NCI-H345 treated with DMSO at 0.1 percent for 48 hours (cell line): Measurements from ENCODE around the gene TMEM272.

Source experiments
- DNase-seq: peaks from one replicate; lab custom pipeline; 2025; ENCODE audit not compliant: unreplicated experiment; lab: John Stamatoyannopoulos, UW

TMEM272 gene, protein sequence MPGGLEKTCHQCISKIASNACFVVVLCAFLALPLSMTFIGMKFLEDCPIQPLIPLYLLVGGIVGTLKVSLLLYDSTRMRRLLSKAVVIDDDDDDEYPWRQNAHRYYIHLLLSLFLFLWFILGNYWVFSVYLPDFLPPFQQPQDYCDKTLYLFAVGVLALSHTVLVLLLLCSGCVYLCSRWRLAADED

GRCh38 chr13:51844862-51845573, at the start of gene TMEM272:
Gene TMEM272, minus strand, starts transcription at chr13:51845177. Its CDS starts 6,647 bp downstream, at chr13:51838530.
- no peak for DNase-seq

DNA sequence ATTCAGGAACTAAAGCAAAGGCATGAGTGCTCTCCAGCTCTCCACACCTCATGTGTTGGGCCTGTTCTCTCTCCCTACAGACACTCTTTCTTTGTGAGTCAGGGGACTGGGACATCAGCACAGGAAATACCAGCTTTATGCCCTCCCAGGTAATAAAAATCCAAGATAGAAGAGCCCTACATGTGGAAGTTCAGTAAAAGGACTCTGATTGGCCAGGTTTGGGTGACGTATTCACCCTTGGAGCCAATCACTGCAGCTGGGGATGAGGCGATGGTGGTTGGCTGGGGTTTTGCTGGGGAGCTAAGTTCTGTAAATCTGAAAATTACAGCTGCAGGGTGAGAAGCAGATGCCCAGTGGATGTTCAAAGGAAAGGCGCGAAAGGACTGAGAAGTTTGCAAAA, 49.3 kb upstream of the TMEM272 start:
- no peak for DNase-seq

- DNase-seq: no peak
These were observed 47.7 kb upstream of the TMEM272 start for GRCh38 chr13:51892657-51893056.

DNA sequence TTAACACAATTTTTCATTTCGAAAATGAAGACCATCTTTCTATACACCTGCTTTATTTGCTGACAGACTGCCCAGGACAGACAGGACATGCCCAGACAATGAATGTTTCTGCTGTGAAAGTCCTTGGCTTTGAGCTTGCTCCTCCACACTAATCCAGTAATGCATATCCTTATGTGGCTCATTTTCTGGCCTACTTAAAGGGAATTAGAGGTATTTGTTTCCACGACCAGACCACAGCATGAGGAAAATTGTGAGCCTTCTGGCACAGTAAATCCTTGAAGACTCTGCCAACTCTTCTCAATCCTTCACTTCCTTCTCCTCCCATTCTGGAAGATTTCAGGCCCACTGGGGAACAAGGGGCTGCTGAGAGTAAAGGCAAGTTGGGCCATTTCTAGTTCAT, 42.5 kb upstream of the TMEM272 start:
- no peak for DNase-seq

GRCh38 chr13:51885651-51886050, 40.7 kb upstream of the TMEM272 start:
- no peak for DNase-seq

- DNase-seq: no peak
These were observed 38.2 kb upstream of the TMEM272 start for GRCh38 chr13:51883226-51883600.

DNA sequence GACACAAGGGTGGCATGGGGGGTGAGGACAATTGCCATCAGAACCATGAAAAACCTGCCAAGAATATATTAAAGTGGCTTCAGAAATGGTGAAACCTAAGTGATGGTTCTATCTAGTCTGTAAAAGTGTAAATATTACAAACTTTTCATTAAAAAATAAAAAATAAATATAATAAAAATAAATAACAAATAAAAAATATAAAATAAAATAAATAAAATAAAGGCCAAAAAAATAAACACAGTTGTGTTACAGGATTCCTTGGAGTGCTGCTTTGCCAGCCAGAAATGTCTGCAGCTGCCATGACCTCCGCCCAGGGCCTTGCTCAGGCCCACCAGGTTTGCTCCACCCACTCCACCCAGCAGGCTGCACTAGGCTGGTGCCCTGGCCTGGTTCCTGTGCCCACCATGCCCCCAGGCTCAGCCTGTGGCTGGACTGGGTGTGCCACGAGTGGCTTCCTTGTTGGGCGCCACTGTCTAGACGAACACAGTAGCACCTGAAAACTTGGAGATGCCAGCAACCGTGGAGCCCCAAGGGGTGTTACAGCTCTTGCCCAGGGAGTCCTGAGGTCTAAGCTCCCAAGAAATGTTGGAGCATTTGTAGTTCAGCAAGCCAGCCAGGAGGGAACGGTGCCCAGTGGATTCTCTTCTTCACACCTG, 37.7 kb upstream of the TMEM272 start:
- no peak for DNase-seq

DNA sequence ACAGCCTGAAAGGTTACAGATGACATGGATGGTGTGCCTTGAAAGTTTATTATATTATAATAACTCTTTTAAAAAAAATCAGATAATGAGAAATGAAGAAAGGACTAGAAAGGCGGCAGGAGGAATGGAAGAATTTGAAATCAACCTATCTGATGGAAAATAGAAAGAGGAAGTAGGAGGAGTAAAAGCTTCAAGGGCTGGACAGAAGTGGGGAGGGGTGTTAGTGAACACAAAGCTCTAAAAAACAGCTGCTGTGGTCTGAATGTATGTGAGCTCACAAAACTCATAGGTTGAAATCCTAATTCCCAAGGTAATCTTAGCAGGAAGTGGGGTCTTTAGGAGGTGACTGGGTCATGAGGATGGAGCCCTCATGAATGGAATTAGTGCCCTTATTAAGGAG, 36.3 kb upstream of the TMEM272 start:
- no peak for DNase-seq

- no peak for DNase-seq
These were observed 34.2 kb upstream of the TMEM272 start for GRCh38 chr13:51879133-51879532.

DNA sequence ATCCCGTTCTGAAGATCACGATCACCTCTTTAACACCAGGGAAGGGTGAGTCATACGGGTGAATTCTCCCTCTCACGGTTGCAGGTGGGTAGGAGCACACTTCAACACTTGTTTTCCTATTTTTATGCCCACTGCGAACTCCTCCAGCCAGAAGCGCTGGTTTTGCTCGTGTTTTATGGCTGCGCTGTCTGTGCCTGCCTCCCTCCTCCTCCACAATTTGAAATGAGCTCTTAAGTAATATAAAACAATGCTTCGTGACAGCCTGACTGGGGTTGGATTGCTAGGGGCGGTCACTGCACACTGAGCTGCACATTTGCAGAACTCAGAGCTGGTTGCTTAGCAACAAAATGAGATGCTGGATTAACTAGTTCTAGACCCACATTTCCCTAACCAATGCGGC, 29.7 kb upstream of the TMEM272 start:
- no peak for DNase-seq

GRCh38 chr13:51873837-51874236, 28.9 kb upstream of the TMEM272 start:
- no peak for DNase-seq

DNA sequence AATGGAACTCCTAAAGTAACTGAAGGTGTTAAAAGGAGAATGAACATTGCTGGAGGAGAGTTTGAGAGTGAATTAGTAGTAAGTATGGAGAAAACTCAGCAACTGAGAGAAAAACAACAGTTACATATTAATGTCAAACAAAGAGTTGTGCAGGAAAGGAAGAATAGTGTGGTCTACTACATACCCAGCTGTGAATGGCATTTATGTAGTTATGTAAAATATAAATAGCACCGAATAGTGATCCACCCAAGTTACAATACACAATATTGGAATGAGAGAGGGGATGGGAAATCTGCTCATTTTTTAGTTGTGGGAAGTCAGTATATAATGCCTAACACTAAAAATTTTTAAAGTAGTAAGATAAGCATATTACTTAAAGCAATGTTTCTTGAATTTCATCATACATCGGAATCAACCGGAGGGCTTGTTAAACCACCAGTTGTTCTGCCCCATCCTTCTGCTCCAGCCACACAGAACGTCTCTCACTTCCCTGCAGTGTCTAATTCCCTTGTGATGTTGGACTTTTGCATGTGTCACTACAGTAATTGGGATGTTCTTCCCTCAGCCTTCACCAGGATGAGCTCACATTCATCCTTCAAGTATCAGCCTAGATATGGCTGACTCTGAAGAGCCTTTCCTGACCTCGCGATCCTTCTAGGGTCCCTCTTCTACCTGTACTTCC, 28.3 kb upstream of the TMEM272 start:
- DNase-seq: no peak

- DNase-seq: no peak
These were observed 25.6 kb upstream of the TMEM272 start for GRCh38 chr13:51870616-51871015.

DNA sequence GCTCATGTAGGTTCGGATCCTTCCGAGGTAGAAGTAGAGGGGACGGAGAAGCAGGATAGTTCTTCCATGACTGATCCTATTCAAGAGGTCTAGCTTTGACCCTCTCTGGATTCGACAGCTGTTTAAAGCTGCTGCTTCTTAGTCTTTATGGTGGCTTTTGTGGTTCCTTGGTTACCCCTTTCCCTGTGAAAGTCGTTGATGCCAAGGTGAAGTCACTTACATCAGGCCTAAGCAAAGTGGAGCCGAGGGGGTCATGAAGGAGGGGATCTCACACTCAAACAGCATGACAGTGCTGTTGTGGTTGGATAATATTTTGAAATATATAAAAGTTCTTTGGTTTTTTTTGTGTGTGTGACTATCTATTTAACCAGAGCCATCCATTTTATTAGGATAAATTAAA, 24.9 kb upstream of the TMEM272 start:
- no peak for DNase-seq

GRCh38 chr13:51867062-51867461, 22.1 kb upstream of the TMEM272 start:
- no peak for DNase-seq

- DNase-seq: no peak
These were observed 20.9 kb upstream of the TMEM272 start for GRCh38 chr13:51865838-51866237.

- DNase-seq: no peak
These were observed 18.0 kb upstream of the TMEM272 start for GRCh38 chr13:51862957-51863356.

- DNase-seq: no peak
These were observed 16.8 kb upstream of the TMEM272 start, which contains the start of gene CCDC70 for GRCh38 chr13:51861723-51862300. Gene CCDC70, plus strand, starts transcription at chr13:51861969. Its CDS starts 3,443 bp downstream, at chr13:51865412.

- no peak for DNase-seq
These were observed 13.7 kb upstream of the TMEM272 start for GRCh38 chr13:51858433-51859247.

GRCh38 chr13:51856998-51857397, 12.0 kb upstream of the TMEM272 start:
- DNase-seq: no peak
